ENCODE measurements around the gene ZBTB34.

The ZBTB34 gene

DNA sequence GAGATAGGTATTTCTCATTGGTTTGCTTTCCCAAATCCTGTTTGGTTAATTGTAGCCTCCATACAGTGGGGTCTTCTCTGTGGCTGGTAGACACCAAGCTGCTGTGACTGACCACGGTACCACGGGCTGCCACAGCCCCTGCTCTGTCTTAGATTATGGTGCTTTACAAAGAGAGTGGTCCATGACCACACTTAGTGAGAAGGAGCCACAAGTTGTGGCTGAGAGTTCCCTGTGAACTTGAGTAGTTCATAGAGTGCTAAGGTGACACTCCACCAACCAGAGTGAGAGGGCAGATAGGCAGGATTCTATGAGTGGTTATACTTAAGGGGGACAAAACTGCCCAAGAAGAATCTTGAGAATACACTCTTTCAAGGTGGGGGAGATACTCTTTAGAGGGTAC lies 25.8 kb upstream of the ZBTB34 start:
- DNase-seq (ENCODE audit: insufficient read length, low spot score) (no peak), FAIRE-seq (no peak)
- TF ChIP-seq, protein P1, sequence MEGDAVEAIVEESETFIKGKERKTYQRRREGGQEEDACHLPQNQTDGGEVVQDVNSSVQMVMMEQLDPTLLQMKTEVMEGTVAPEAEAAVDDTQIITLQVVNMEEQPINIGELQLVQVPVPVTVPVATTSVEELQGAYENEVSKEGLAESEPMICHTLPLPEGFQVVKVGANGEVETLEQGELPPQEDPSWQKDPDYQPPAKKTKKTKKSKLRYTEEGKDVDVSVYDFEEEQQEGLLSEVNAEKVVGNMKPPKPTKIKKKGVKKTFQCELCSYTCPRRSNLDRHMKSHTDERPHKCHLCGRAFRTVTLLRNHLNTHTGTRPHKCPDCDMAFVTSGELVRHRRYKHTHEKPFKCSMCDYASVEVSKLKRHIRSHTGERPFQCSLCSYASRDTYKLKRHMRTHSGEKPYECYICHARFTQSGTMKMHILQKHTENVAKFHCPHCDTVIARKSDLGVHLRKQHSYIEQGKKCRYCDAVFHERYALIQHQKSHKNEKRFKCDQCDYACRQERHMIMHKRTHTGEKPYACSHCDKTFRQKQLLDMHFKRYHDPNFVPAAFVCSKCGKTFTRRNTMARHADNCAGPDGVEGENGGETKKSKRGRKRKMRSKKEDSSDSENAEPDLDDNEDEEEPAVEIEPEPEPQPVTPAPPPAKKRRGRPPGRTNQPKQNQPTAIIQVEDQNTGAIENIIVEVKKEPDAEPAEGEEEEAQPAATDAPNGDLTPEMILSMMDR (IDR thresholded peaks at IDR 0.05; ENCODE audit: insufficient read depth, missing control alignments), result no peak

DNA sequence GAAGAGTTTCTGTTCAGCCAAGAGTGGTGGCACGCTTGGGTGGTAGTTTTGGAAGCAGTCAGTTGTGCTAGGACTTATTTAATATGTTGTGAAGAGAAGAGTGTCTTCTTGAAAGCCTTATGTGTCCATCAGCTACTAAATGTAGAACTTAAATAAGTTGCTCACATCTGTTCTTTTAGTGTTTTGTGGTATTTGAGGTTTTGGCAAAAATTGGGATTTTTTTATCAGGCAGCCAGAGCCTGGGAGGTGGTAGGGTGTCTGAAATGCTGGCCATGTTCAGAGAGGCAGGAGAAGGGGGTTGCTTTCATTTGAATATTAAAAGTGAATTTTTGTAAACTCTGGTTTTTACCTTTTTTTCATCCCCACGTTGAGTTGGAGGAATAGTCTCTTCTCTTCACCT lies 24.2 kb upstream of the ZBTB34 start:
- no peak for DNase-seq (ENCODE audit: insufficient read length, low spot score)

DNA sequence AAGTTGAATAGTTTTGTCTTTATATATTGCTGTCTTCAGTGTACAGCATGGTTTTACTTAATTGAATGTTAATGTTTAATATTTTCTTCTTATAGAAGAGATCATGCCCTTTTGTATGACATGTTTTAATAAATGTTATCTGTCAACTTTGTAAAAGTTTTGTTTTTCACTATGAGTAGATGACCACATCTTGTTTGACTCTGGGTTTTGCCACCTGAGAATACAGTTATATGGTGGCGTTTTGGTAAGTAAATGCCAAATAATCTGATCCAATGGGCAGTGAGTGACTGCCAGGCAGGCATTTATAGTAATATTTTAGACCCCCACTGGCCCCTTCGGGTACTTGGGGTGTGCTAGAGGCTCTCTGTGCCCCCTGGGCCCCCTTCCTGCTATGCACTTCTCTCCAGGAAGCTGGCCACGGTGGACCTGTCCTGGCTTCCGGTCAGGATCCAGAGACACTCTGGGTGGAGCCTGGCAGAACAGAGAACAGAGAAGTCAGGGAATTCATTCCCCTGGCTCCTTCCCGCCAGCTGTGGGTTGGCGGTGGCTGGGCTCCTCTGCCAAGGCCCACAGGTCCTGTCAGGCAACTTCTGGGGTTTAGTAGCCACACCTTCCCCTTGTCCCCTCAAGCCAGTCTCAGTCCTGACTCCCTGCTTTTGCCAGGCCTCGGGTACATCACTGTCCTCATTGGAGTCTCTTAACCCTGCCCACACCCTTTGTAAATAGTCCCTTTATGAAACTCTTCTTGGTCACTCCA lies 22.2 kb upstream of the ZBTB34 start:
- TF ChIP-seq, protein P1 (IDR thresholded peaks at IDR 0.05; ENCODE audit: insufficient read depth, missing control alignments), result no peak
- FAIRE-seq (no peak), DNase-seq (ENCODE audit: insufficient read length, low spot score) (no peak)

More for the DNA sequence above, 24.2 kb upstream of the ZBTB34 start:
- TF ChIP-seq, protein P1 (IDR thresholded peaks at IDR 0.05; ENCODE audit: insufficient read depth, missing control alignments), result no peak
- FAIRE-seq, result no peak

DNA sequence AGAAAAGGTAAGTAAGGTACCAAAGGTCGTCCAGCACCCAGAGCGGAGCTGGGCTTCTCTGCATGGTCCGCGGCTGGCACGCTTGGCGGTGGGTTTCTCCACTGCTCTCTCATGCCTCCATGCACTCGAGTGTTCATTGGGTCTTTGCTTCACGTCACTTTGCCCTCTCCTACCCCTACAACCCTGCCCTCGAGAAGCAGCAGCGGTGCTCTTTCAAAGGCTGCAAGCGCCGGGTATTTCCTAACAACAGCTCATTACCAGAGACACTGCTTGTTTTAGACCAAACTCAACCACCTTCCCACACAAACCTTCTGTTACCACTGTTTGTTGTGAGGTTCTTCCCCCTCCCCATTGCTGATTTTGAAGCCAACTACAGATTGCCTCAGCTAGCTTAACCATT lies 21.5 kb upstream of the ZBTB34 start:
- FAIRE-seq (no peak), DNase-seq (ENCODE audit: insufficient read length, low spot score) (no peak)
- TF ChIP-seq, protein P1 (IDR thresholded peaks at IDR 0.05; ENCODE audit: insufficient read depth, missing control alignments), result no peak

DNA sequence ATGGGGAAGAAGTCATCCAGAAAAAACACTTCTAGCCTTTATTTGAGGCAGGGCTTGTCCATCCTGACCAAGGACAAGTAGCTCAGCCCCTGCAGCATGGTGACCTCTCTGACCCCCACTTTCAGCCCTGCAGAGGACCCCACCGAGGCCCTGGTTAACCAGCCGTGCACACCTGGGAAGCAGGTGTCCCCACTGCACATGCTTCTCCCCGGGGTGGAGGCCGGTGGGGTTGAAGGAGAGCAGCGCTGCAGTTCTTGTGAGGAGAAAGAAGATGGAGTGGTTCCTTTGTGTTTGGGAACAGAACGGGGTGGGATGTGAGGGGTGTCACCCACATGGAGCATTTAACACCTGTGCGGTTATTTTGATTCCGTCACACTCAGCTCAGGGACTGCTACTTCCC lies 21.1 kb upstream of the ZBTB34 start:
- TF ChIP-seq, protein P1 (IDR thresholded peaks at IDR 0.05; ENCODE audit: insufficient read depth, missing control alignments), result no peak
- DNase-seq (ENCODE audit: insufficient read length, low spot score) (no peak), FAIRE-seq (no peak)

DNA sequence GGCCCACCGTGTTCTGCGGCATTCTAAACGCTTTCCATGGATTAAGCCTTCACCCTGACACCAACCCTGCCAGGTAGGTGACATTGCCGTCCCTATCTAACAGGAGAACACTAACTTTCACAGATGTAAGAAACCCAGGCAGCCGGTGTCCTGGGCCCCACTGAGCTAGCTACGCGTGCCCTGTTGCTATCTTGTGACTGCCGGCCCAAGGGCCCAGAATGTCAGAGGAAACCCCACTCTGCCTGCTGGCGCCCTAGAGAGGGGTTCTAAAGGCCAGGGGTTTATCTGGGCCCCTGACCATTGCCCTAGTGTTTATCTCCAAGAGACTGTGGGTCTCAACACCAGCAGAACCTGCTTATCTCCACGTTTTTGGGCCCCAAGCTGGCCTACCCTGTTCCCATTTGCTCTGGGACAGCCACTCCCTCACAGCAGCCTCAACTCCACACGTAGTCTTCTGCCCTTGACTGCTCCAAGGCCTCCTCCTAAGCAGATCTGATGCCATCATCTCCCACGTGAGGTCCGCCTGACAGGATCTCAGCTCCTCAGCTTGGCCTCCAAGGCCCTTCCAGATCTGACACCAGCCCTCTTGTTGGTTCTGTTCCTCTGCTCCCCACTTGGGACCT lies 18.1 kb upstream of the ZBTB34 start:
- TF ChIP-seq, protein P1 (IDR thresholded peaks at IDR 0.05; ENCODE audit: insufficient read depth, missing control alignments), result no peak
- no peak for FAIRE-seq
- no peak for DNase-seq (ENCODE audit: insufficient read length, low spot score)

Data from D721Med (cell line).